Gastrocnemius medialis (tissue), 4 donors: ENCODE results near the gene UBQLN4.

Experiments used
- POLR2A ChIP-seq, 2 donors: fragments of 450-650 bp; IDR thresholded peaks; one replicate each; pipeline ENCODE4 v1.6.1; 2017; ENCODE audit warnings: antibody characterized with exemption in 2 of 2, mild to moderate bottlenecking in 2 of 2, moderate library complexity in 2 of 2
- TF ChIP-seq, protein P1 (sequence below), 5 experiments: fragments of 450-650 bp in 3 of 5; fragments of 200-600 bp in 2 of 5; sonication (generic) in 2 of 5; IDR thresholded peaks in 4 of 5; conservative IDR thresholded peaks in 1 of 5; 1 replicate in 4 of 5; 2 replicates in 1 of 5; pipeline ENCODE4 v1.5.1; 2016 to 2019; ENCODE audit warnings: antibody characterized with exemption in 5 of 5, mild to moderate bottlenecking in 3 of 5, moderate library complexity in 3 of 5

DNA sequence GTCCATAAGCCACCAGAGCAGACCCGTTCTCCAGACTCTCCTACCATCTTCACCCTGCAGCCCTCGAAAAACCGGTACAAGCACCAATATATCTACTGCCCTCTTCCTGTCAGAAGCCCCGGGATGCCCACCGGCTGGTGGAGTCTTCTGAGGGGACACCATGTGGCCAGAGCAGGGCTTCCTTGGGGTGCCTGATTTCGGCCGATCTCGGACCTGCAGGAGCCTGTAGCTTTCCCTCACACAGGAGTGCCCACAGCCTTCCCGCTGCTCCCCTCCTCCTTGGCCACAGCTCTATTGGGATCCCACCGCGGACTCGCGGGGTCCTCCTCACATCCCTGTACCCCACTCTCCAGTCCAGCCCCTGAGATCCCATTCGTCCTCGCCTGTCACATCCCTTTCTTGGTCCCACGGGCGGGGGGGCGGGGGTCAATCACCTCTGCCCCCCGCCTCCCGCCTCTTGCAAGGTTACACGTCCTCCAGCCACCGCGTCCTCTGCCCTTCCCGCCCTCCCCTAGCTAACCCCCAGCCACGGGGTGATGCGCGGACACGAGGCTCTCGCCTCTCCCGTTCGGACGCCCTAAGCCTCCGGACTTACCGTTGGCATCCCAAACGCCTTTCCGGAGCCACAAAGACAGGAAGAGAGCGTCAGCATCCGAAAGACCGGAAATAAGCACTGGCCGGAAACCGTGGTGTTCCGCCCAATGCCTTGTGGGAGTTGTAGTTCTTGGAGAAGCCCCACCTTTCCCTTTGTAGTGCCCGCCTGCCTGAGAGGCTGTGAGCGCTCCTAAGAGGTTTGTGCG, 33.1 kb downstream of the UBQLN4 start, which contains the start of gene SSR2:
- TF ChIP-seq POLR2A (IDR thresholded peaks at IDR 0.05) = peak in 1 of 2 donors; percentile 39
- TF ChIP-seq, protein P1, sequence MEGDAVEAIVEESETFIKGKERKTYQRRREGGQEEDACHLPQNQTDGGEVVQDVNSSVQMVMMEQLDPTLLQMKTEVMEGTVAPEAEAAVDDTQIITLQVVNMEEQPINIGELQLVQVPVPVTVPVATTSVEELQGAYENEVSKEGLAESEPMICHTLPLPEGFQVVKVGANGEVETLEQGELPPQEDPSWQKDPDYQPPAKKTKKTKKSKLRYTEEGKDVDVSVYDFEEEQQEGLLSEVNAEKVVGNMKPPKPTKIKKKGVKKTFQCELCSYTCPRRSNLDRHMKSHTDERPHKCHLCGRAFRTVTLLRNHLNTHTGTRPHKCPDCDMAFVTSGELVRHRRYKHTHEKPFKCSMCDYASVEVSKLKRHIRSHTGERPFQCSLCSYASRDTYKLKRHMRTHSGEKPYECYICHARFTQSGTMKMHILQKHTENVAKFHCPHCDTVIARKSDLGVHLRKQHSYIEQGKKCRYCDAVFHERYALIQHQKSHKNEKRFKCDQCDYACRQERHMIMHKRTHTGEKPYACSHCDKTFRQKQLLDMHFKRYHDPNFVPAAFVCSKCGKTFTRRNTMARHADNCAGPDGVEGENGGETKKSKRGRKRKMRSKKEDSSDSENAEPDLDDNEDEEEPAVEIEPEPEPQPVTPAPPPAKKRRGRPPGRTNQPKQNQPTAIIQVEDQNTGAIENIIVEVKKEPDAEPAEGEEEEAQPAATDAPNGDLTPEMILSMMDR (IDR thresholded peaks at IDR 0.05 in 4 of 5, conservative IDR thresholded peaks at IDR 0.05 in 1 of 5) = no peak
